Activated CD8-positive, alpha-beta memory T cell treated with anti-CD3 and anti-CD28 coated beads, Interleukin-2, amount 50 U/mL, for 1 hour (primary cell): Measurements from ENCODE around the gene PCSK1N.
"Not testable (repeated sequence)": the region's sequence is repeated elsewhere in the genome, so short reads cannot be mapped to it uniquely, and the experiment has no call there.

Experiments
- DNase-seq: peaks from one replicate; pipeline ENCODE4 v3.0.0-alpha.2; 2020; ENCODE audit errors: extremely low read depth

Gene PCSK1N

GRCh38 chrX:48835524-48836329, at the start of gene PCSK1N:
PCSK1N (minus strand) TSS chrX:48835610; CDS start chrX:48835532, 78 bp downstream.
- DNase-seq: peak; percentile 47

DNA sequence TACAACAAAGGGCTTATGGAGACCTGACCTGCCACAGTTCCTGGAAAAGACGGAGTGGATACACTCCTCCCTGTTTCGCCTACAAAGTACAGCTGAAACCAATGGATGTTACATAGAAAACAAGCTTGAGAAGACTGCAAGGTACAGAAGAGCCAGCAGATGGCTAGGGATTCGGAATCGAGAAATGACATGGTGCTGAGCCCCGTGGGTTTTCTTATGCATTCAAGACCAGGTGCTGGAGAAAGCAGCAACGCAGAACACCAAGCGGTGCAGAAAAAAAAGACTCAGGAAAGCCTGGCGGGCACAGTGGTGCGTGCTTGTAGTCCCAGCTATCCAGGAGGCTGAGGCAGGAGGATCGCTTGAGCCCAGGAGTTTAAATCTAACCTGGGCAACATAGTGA, 48.3 kb upstream of the PCSK1N start:
- no peak for DNase-seq

DNA sequence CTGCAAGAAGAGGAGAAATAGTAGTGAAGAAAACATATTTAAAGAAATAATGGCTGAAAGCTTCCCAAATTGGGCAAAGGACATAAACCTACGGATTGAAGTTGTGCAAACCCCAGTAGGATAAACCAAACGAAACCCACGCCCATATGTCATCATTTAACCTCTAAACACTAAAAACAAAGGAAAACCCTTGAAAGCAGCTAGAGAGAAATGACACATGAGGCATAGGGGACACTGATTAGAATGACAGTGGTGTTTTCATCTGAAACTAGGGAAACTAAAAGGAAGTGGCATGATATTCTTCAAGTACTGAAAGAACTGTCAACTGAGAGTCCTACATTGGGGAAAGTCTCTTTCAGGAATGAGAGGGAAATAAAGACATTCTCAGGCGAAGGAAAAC, 41.5 kb upstream of the PCSK1N start:
- not testable (repeated sequence) for DNase-seq

DNA sequence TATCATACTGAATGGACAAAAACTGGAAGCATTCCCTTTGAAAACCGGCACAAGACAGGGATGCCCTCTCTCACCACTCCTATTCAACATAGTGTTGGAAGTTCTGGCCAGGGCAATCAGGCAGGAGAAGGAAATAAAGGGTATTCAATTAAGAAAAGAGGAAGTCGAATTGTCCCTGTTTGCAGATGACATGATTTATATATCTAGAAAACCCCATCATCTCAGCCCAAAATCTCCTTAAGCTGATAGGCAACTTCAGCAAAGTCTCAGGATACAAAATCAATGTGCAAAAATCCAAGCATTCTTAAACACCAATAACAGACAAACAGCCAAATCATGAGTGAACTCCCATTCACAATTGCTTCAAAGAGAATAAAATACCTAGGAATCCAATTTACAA, 36.6 kb upstream of the PCSK1N start:
- not testable (repeated sequence) for DNase-seq

DNA sequence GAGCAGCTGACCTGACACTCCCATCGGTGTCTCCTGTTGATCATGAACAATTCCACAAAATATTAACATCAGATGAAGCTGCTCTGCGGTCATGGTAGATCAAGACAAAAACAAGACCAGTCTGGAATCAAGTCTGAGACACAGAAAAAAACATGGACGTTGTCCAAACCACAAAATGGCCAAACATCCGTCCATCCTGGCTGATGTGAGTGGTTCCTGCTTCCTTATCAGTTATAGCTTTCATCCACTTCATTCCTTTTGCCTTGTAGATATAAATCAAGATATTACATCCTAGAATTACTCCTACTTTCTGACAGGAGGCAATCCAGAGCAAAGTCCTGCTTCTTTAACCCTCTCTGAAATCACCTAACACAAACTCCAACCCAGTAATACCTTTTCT, 28.8 kb upstream of the PCSK1N start:
- DNase-seq: no peak

GRCh38 chrX:48854898-48855297, 19.5 kb upstream of the PCSK1N start:
- DNase-seq: no peak

DNA sequence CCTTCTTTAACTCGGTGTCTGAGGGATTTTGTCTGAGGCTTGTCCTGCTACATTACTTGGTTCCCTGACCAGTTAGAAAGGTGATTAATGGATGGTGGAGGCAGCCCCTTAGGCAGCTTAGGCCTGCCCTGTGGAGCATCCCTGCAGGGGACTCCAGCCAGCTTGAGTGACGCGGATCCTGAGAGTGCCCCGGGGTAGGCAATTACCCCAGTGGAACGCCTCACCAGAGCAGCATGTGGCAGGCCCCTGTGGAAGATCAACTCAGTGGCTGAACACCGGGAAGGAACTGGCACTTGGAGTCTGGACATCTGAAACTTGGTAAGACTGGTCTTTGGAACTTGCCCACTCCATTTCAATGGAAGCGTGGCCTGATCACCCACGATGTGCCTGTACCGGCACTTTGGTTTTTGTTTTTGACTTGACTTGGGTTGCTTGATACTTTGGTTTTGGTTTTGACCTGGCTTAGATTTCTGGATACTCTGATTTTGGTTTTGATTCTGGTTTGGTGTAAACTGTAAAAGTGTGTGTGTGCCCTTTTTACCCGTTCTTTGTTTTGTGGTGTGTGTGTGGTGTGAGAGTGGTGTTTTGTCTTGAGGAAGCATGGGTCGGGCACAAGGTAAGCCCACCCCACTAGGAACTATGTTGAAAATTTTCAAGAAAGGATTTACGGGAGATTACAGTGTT, 18.9 kb upstream of the PCSK1N start:
- not testable (repeated sequence) for DNase-seq

GRCh38 chrX:48853494-48853893, 18.1 kb upstream of the PCSK1N start:
- DNase-seq: not testable (repeated sequence)

- no peak for DNase-seq
Observed at GRCh38 chrX:48852857-48853256, 17.4 kb upstream of the PCSK1N start.

- no peak for DNase-seq
Observed at GRCh38 chrX:48848847-48849246, 13.4 kb upstream of the PCSK1N start.

- DNase-seq: no peak
Observed at GRCh38 chrX:48839686-48840085, 4.3 kb upstream of the PCSK1N start.

GRCh38 chrX:48834383-48834709, 1.1 kb downstream of the PCSK1N start:
- no peak for DNase-seq

GRCh38 chrX:48833542-48834138, 1.8 kb downstream of the PCSK1N start:
- no peak for DNase-seq

- no peak for DNase-seq
Observed at GRCh38 chrX:48831909-48832291, 3.5 kb downstream of the PCSK1N start.

DNA sequence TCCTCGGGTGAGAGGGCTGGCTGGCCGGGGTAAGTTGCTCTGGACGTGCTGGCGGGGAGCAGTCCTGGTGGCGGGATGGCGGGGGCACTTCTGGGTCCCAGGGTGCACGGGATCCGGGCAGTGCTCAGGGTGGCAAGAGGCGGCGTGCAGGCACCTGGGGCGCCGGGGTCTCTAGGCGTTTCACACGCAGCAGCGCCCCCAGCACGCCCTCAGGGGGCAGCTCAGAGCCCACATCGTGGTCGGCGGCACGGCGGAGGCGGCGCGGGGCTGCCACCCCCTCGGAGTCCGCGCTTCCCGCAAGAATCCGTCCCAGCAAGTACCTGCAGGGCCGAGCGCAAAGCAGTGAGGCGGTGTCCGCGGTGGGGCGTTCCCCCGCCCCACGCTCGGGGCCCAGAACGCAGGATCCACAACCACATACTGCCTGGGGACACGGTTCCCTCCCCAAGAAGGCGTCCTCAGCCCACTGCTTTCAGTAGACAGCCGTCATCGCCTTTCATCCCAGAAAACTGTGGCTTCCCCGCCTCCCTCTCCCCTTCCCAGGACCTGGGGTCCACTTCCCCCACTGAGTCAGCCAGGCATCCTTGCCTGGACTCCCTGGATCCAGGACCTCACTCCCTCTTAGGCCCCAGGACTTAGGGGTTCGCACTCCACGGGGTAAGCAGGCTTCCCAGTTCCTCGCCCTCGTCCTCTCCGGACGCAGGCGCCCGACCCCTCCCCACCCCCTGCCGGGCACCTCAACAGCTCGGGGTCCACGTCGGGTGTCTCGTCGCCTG, 4.1 kb downstream of the PCSK1N start:
- DNase-seq: no peak

DNA sequence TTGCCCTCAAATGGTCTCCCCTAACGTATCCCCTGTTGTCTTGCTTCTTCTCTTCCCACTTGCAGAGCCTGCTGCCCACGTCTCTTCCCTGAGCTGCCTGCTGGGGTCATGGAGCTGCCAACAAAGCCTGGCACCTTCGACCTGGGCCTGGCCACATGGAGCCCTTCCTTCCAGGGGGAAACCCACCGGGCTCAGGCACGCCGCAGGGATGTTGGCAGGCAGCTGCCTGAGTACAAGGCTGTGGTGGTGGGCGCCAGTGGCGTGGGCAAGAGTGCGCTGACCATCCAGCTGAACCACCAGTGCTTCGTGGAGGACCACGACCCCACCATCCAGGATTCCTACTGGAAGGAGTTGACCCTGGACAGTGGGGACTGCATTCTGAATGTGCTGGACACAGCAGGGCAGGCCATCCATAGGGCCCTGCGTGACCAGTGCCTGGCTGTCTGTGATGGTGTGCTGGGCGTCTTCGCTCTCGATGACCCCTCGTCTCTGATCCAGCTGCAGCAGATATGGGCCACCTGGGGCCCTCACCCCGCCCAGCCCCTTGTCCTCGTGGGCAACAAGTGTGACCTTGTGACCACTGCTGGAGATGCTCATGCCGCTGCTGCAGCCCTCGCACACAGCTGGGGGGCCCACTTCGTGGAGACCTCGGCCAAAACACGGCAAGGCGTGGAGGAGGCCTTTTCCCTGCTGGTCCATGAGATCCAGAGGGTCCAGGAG, 6.2 kb downstream of the PCSK1N start:
- no peak for DNase-seq

- no peak for DNase-seq
Observed at GRCh38 chrX:48827654-48827968, 7.8 kb downstream of the PCSK1N start.

DNA sequence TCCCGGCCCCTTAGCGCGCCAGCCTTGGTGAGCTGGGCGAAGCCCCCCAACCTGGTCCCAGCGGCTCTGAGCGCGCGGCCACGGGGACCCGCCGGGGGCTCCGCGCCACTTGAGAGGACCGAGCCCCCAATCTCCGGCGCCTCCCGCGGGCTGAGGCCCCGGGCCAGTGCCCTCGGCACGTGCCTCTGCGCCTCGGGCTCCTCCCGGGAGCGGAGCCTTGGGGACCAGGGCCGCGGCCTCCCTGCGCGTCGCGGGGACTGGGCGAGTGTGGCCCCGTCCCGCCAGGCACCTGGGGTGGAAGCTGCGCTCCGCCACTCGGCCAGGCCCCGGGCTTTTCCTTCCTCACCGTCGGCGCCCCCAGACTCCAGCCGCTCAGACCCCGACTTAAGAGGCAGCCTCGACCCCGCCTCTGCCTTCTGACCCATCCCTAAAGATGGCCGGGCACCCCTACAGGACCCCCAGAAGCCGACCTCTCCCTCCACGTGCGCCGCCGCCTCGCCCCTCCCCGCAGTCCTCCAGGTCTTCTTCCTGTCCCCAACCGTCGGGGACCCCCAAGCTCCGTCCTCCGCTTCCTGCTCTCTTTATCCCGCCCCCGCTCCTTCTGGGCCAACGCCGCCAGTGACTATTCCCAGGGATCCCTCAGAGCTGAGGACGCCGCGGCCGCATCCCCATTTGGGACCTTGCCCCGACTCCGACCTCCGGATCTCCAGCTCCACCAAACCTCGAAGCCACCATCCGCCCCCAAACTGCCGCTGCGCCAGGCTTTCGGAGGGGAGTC, 8.3 kb downstream of the PCSK1N start:
- no peak for DNase-seq

GRCh38 chrX:48826135-48826875, 9.1 kb downstream of the PCSK1N start, which contains the start of gene ERAS:
ERAS (plus strand) TSS chrX:48826513; CDS start chrX:48829124, 2,611 bp downstream.
- no peak for DNase-seq

GRCh38 chrX:48824066-48824465, 11.3 kb downstream of the PCSK1N start:
- DNase-seq: no peak
